NCI-H2227 (cell line): Measurements from ENCODE around the gene WHRN.

Experiments
- DNase-seq: peaks from one replicate; lab custom pipeline; 2025; ENCODE audit not compliant: unreplicated experiment; lab: John Stamatoyannopoulos, UW

WHRN gene

DNA sequence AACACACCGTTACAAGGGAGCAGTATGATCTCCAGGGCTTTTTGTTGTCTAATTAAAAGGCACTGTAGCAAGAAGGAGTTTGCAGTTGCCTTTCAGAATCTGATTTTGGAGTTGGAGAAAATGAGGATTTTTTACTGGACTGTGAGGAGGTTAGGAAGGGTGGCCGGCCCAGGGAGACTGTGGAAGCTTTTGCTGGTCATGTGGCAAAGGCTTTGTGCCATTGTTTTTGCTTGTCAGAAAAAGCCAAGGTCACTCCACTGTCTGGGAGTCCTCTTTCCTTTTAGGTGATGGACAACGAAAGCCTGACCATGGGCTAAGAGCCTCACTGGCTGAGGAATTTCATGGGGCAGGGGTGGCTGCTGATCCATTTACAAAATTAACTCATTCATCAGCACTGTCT, 10.3 kb upstream of the WHRN start:
- DNase-seq: no peak

DNA sequence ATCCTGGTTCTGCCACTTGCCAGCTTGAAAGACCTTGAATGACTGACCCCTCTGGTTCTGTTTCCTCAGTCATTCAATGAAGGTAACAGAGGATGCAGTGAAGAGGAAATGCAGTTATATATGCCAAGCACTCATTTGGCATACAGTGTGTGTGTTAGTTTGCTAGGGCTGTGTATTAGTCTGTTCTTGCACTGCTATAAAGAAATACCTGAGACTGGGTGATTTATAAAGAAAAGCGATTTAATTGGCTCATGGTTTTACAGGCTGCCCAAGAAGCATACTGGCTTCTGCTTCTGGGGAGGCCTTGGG, 8.6 kb upstream of the WHRN start:
- no peak for DNase-seq

DNA sequence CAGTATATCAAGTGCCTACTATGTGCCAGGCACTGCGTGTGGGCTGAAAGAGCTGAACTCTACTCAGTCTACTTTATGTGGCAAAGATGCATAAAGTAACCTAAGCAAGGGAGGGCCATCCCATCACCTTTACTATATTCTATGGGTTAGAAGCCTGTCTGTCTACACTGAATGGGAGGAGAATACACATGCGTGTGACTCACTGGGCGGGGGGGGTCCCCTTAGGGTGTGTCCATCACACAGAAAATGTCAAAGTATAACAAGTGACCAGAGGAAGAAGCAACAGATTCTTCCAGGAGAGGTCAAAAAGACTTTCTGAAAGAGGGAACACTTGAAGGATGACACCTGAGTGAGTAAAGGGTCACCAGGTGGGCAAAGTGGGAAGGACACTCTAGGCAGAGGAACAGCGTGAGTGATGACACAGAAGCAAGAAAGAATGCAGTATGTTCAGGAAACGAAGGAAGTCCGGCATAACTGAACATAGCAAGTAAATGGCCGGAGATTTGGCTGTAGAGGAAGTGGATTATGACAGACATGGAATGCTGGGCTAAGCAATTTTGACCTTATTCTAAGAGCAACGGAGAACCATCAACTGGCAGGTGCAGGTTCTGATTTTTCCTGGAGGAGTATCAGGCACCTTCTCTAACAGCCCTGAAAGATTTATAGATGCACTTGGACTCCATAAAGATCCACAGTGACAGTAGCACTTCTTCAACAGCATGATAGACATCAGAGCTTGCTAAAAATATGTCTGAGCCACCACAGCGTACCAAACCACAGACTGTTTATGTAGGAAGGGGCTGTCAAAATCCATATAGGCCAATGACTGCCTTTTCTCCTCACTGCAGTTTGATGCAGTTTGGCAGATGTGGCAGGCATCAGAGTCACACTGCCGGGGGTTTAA, 8.0 kb upstream of the WHRN start:
- no peak for DNase-seq

DNA sequence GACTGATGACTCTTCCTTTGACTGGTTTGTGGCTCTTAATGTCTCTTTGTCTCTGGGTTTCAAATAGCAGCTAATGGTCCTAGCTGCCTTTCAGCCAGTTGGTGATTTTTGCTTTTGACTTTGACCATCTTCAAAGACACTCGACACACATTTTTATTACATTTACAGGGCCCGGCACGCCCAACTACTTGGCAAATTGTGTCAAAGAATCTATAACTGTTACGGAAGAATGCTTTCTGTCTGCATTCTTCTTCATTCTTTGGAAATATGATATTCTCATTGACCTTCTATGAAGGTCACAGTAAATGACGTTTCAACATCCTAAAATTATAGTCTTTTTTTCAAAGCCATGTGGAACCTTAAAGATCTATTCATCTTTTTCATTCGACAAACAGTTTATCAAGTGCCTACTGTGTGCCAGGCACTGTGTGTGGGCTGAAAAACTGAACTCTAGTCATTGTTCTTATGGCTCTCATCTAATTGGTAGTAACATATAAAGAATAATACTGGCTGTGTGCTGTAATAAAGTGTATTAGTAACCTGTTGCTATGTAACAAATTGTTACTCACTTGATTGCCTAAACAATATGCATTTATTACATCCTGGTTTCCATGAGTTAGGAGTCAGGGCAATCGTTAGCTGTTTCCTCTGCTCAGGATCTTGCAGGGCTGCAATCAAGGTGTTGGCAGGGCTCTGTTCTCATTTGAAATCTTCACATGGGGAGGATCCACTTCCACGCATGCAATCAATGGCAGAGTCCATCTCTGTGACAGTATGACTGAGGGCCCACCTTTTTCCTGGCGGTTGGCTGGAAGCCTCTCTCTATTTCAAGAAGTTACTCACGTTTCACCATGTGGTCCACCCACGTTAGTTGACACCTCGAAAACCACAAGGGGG, 7.0 kb upstream of the WHRN start:
- no peak for DNase-seq

DNA sequence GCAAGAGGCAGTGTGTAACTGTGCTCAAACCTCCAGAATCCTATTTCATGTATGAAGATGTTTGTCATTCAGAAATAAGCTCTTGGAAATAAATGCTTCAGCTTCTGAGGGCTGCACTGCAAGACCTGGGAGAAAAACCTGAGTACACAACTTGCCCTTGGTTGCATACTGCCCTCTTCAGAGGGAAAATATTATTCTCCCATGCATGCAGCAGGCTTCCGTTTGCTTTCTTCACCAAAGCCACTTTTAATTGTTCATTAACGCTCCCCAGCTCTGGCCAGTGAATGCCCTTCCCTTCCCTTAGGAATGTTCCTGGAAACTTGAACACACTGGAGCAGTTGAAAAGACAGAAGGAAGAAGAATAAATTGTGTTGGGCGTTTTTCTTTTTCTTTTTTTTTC, 2.5 kb upstream of the WHRN start:
- DNase-seq: peak; percentile 16

DNA sequence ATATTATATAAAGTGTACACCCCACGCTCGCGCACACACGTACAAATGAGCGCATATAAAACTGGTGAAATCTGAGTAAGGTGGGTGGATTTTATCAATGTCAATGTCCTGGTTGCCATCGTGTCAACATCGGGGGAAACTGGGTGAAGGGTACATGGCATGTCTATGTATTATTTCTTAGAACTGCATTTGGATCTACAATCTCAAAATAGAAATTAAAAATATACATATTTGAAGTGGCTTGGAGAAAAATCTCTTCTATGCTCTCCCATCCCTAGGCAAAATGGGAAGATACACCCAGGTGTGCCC, 763 bp upstream of the WHRN start:
- no peak for DNase-seq

DNA sequence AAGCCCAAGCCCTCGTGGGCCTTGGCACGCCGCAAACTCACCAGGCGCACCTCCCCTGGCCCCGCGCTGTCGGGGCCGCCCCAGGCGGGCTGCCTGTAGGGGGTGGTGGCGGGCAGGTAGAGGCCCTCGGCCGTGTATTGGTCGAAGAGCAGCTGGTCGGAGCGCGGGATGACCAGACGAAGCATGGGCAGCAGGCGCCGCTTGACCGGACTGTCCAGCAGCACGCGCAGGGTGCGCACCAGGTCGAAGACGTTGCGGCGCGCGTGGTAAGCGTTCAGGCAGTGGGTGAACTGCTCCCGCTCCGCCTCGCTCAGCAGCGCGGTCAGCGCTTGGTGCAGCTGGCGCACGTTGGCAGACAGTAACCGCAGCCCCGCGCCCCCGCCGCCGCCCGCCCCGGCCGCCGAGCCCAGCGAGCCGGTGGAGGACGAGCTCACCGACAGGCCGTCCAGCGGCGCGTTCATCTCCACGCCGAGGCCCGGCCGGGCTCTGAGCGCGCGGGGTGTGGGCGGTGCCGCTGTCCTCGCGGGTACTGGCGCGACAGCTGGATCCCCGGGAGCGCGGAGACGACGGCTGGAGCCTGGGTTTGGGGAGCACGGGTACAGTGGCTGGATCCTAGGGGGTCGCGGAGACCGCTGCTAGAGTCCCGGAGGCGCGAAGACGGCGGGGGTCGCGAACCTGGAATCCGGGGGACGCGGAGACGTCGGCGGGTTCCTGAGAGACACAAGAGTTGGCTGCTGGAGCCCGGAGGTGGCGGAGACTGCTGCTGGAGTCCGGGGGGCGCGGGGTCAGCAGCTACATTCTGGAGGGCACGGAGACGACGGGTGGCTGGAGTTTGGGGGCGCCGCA, 709 bp downstream of the WHRN start:
- DNase-seq: peak; percentile 57

DNA sequence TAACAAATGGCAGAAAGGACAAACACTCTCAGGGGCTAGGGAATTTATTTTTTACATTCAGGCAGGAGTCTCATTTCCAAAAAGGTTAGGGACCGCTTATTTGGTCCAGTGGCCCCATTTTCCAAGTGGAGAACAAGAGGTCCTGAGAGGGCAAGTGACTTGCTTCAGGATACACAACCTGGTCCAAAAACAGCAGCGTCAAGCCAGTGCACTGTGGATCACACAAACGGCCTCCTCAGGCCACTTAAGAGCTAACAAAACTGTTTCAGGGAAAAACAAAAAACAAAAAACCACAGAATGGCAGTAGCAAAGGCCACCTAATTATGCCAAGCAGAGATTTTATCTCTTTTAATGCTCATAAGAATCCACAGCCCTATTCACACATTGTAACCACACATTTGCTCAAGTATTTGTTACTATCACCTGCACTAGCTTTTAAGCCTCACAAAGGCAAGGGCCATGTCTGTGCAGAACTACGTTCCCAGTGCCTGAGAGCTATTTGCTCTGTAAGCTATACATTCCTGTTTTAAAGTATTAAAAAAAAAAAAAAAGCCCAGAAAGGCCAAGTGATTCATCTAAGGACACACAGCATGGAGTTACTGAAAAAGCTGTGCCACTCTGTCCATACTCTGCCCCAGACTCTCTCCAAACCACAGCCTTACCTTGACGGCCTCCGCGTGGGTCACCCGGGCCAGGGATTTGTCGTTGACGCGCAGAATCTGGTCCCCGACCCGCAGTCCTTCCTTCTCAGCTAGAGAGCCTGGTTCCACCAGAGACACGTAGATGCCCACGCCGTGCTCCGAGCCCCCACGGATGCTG, 1.5 kb downstream of the WHRN start:
- no peak for DNase-seq

DNA sequence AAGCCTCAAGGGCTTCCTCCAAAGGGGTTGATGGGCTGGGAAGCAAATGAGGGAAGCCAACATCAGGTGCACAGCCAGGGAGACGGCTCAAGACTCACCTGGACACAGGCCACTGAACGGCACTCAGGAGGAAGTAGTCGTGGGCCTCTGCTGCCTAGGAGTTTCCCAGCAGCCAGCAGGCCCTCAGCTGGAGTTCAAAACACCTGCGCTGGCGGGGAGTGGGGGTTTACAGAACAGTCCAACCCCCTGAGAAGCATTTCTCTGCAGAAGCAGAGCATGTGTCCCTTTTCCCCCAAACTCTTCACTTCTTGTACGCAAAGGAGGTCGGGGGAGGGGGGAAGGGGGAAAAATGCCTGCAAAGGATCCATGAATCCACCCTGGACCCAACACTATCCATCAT, 2.3 kb downstream of the WHRN start:
- peak; percentile 7 for DNase-seq

DNA sequence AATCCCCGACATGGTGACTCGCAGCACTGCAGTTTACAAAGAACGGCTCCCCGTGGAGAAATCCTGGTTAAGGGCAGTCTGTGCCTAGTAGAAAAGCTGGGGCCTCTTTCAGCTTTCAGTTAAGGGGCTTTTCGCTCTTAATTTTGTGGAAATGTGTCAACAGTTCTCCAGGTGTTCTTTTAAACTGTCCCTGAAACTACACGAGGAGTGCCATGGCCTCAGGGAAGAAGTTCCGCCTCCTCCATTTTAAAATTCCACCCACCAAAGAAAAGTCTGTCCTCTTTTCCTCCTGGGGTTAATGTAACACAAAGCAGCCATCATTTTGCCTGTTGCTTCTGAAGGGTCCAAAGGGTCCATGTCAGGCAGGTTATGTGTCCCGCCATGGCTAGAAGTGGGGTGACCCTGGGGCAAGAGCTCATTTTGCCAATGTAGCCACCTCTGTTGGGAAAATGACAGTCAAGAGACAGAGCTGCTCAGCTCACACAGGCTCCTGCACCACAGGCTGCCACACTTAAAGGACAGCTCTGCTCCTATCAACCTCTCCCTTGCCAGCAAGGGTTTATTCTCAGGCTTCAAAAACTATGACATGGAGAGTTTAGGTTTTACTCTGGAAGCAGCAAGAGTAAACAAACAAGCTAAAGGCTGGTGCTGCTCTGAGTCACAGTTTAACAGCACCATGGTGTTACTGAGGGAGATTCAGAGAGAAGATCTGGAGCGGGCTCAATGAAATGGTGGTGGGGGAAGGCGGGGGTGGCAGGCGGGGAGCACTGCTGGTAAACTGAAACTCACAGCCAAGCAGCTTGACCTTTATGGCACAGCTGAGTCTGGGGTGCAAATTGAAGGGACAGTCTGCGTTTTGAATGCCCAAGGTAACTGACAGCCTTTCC, 3.2 kb downstream of the WHRN start:
- DNase-seq: peak; percentile 47

DNA sequence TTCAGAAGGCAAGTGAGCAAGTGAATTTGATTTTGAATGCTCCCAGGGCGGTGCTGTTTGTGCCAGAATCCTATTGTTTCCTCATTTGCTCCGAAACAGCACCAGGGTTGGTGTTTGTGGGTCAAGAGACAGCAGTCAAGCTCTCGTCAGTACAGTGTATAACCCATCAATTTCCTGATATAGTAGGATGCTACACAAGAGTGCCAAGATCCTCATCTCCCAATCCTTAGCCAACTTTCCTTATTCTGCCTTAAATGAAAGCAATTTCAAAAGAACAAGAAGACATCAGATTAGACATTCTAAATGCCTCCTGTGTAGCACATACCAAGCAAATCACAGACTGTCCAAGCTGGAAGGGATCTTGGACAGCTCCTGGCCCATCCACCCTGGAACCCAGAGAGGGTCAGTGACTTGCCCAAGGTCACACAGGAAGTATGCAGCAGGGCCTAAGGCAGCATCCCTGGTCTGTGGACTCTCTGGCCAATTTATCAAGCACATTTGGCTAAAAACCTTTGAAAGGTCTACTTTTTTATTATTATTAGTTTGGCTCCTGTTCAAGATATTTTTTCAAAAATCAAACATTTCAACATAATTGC, 4.5 kb downstream of the WHRN start:
- no peak for DNase-seq

DNA sequence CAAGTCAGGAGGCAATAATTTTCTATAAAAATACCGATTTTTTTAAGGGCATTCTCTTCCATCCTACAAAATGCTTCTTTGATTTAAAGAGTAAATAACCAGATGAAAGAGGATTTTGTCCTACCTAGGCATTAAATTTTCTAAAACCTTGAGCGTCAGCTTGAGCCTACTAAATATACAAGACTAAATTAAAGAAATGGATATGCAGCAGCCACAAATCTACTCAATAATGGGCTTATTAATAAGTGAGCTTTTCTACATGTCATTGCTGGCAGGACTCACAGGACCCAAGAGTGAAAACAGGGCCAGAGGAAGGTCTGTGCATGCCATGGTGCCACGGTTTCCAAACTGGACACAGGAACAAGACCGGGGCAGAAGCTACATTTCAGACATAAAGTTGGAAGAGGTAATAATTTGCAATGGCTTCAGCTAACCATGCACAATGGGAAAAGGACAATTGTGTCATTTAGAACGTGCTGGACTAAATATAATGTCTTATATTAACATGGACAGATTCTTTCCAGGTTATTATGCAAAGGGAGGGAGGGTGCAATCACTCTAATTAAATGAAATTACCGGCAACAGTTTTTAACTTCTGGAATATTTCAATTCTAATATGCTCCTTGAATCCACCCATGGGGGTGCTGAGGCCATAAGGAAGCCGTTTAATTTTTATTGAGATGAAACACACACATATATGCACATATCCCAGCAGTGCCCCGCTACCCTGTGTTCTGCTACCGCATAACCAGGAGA, 5.2 kb downstream of the WHRN start:
- DNase-seq: no peak

DNA sequence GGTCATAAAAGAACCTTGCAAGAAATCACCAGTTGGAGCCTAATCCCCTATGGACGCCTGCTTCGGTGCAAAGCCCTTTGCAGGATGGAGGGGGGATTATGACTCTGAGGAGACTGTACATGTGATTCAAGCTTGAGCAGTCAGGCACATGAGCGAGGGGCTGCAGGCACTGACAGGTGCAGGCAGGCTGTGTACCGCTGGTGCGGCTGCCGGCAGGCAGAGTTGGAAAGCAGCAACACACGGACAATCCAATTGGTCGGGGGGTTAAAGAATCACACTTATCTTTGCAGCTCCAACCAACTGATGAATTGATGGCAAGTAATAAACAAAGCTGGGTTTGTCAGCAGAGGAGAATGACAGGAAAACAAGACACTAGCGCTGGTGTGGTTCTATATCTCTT, 5.7 kb downstream of the WHRN start:
- DNase-seq: peak; percentile 32

DNA sequence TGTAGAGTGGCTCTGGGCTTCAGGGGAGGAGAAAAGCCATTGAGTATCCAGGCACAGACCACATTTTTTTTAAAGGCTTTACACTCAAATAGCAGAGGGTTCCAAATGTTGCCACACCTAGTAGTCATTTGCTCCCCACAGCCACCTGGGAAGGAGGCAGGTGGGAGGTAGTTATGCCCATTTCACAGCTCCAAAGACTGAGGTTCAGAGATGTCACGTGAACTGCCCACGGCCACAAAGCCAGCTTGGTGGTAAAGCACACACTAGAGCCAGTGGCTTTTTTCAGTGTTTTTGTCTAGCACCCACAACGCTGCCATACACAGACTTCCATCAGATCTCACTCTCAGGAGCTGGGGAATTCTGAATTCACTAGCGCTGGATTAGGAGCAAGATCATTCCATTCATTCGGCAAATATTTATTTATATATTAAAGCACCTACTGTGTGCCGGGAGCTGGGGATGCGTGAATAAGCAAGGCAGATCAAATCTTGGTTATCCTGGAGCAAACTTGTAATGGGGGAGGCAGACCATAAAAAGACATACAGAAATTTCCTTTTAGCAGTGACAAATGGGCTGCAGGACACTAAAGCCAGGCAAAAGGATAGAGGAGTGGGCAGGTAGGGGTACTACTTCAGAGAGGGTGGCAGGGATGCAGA, 7.4 kb downstream of the WHRN start:
- no peak for DNase-seq

DNA sequence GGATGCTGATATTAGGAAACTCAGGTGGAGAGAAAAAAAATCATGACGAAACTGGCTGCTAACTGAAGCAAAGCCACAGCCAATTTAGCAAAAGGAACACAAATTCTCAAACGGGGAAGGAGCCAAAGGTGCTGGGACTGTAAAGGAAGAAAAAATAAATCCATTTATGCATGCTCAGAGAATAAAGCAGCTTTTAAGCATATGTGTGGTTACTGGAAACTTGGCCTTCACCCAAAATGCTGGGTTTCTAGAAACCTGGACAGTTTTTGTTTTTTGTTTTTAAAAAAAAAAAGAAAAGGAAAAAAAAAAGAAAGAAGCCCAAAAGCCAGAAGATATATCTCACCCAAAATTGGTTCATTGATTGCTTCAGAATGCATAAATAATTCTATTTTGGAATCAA, 8.0 kb downstream of the WHRN start:
- DNase-seq: no peak

DNA sequence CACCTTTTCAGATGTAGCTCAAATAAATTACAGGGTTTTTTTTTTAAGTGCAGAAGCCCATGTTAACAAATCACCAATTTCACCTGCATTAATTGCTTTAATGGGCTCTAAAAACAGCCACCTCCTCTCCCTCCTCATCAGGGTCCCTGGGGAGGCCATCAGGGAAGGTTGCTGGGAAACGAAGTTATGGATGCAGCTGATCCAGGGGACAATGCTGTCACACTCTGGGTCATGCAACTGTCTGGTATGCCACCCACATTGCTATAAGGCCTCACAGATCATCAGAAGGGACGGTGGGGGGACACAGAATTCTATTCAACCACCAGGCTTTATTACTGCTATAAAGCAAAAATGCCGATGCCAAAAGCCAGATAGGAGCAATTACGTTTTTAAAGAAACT, 9.3 kb downstream of the WHRN start:
- no peak for DNase-seq

DNA sequence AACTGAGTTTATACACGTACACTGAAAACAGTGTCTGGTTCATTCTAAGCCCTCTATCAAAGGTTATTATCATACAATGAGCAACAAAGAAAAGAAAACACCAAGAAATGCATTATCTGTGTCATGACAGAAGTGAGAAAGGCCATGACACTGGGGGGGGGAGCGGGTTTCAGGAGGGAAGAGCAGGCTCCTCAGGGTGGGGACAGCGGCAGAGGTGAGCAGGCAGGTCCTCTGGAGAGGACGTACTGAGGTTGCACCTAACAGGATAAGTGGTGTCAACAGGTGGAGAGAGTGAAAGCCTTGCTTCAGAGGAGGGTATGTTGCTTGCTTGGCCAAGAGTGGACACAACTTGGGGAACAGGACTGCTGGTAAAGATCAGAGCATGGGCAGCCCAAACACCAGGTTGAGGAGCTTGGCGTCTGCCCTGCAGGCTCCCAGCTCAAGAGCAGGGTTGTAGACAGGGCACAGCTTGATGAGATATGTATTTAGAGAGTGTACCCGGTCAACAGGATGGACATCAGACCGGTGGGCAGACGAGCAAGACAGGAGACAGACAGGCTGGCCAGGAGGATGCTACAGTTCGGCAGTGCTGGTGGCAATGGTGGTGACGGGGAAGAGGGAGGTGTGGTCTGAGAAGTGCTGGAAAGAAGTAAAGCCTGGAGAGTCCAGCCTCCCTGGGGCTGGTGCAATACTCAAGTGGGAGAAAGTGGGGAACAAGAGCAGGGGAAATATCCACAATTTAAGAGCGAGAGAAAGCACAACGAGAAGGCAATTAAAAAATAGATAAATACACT, 10.3 kb downstream of the WHRN start:
- DNase-seq: peak; percentile 25
